GM12892 (cell line): ENCODE results near the gene YWHAB.

Experiments
- POLR2A ChIP-seq: IDR thresholded peaks from 2 replicates; pipeline ENCODE4 v1.6.1; 2011; ENCODE audit warnings: low read depth, low read length, control low read depth
- POLR2AphosphoS5 ChIP-seq: IDR thresholded peaks from 2 replicates; pipeline ENCODE4 v1.6.1; 2011; ENCODE audit warnings: low read depth, low read length, control low read depth

DNA sequence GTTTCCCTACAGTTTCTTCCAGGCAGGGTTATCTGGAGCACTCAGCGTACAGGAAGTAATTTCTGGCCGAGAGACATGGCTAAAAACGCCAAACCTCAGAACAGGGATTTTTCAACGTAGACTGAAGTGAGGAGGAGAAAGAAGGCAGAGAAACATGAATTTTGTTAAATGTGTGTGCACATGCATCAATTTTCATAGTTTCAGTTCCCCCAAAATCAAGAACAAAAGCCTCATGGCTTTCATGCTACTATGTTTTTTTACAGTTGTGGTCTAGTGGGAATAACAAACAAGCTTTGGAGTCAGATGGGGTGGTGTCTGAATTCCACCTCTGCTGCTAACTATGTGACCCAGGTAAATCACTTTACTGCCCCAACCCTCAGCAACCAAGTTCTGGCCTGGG is 69.8 kb downstream of the YWHAB start:
- TF ChIP-seq POLR2A (no peak), POLR2AphosphoS5 (no peak)
